ENCODE results near the gene GDF2.

GRCh38 chr10:47287805-47288204, 34.4 kb upstream of the GDF2 start:
- TF ChIP-seq, protein P1, sequence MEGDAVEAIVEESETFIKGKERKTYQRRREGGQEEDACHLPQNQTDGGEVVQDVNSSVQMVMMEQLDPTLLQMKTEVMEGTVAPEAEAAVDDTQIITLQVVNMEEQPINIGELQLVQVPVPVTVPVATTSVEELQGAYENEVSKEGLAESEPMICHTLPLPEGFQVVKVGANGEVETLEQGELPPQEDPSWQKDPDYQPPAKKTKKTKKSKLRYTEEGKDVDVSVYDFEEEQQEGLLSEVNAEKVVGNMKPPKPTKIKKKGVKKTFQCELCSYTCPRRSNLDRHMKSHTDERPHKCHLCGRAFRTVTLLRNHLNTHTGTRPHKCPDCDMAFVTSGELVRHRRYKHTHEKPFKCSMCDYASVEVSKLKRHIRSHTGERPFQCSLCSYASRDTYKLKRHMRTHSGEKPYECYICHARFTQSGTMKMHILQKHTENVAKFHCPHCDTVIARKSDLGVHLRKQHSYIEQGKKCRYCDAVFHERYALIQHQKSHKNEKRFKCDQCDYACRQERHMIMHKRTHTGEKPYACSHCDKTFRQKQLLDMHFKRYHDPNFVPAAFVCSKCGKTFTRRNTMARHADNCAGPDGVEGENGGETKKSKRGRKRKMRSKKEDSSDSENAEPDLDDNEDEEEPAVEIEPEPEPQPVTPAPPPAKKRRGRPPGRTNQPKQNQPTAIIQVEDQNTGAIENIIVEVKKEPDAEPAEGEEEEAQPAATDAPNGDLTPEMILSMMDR (IDR thresholded peaks at IDR 0.05): no peak
- TF ChIP-seq POLR2A (IDR thresholded peaks at IDR 0.05): no peak

Data from esophagus squamous epithelium (tissue), 4 donors.